Peyer's patch (tissue), 4 donors: ENCODE data around the gene ARMC3.

ENCODE experiments used
- CTCF ChIP-seq, 6 experiments: fragments of 450-650 bp in 4 of 6; fragments of 200-600 bp in 2 of 6; sonication (generic) in 1 of 6; IDR thresholded peaks; one replicate each; pipeline ENCODE4 v1.5.1; 2017 to 2019; ENCODE audit warnings: antibody characterized with exemption in 6 of 6, mild to moderate bottlenecking in 3 of 6, moderate library complexity in 1 of 6
- POLR2A ChIP-seq, 2 donors: fragments of 450-650 bp; IDR thresholded peaks; one replicate each; pipeline ENCODE4 v1.5.1; 2017; ENCODE audit warnings: antibody characterized with exemption in 2 of 2, mild to moderate bottlenecking in 2 of 2, moderate library complexity in 2 of 2

GRCh38 chr10:22911889-22912762, 15.7 kb upstream of the ARMC3 start:
- TF ChIP-seq CTCF (IDR thresholded peaks at IDR 0.05) (no peak), POLR2A (IDR thresholded peaks at IDR 0.05) (no peak)
